ENCODE results near the gene LRRC4B.

Gene LRRC4B

GRCh38 chr19:50514346-50515167 lies 53.7 kb downstream of the LRRC4B start:
- TF ChIP-seq CTCF (IDR thresholded peaks at IDR 0.05; ENCODE audit: low read depth, low read length, missing control alignments) = no peak
- H3K4me3 ChIP-seq (replicated peaks; ENCODE audit: low read depth, low read length) = no peak overlapping the region
- no peak for DNase-seq (ENCODE audit: extremely low read depth, low read depth)

- no peak for TF ChIP-seq CTCF (IDR thresholded peaks at IDR 0.05; ENCODE audit: low read depth, low read length, missing control alignments)
- no peak within 1 kb of the TSS for H3K4me3 ChIP-seq (replicated peaks; ENCODE audit: low read depth, low read length)
- no peak for DNase-seq (ENCODE audit: extremely low read depth, low read depth)
Observed at GRCh38 chr19:50513746-50514345, 54.4 kb downstream of the LRRC4B start, which contains the start of gene ASPDH. TSS of gene ASPDH (minus strand) at chr19:50513913. CDS start at chr19:50513823, 90 bp downstream.

DNA sequence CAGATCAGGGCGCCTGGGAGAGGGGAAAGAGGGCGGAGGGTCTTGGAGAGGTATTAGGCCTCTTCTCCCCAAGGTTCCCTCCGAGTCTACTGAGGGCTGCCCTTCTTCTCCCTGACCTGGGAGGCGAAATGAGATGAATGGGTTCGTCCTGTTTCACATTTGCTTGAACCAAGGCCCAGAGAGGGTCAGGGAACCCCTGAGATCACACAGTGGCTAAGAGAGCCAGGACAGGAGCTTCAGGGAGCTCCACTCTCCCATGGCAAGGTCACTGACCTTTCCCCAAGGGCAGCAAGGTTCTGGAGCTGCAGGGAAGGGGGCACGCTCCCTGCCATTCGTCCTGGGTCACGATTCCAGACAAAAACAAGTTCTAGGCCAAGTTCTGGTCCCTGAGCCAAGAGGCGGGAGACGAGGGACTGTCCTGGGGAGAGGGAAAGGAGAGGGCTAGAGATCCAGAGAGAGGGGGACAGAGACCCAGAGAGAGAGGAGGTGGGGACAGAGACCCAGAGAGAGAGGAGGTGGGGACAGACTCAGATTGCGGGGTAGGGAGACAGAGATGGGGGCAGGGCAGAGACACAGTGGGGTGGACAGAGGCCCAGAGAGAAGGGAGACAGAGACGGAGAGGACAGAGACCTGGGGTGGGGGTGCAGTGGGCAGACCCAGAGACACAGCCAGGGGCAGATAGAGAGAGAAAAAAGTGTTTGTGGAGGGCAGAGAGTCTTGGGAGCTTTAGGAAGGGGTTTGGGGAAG lies 55.1 kb downstream of the LRRC4B start:
- DNase-seq (ENCODE audit: extremely low read depth, low read depth) = no peak
- no peak for TF ChIP-seq CTCF (IDR thresholded peaks at IDR 0.05; ENCODE audit: low read depth, low read length, missing control alignments)
- no peak overlapping the region for H3K4me3 ChIP-seq (replicated peaks; ENCODE audit: low read depth, low read length)

DNA sequence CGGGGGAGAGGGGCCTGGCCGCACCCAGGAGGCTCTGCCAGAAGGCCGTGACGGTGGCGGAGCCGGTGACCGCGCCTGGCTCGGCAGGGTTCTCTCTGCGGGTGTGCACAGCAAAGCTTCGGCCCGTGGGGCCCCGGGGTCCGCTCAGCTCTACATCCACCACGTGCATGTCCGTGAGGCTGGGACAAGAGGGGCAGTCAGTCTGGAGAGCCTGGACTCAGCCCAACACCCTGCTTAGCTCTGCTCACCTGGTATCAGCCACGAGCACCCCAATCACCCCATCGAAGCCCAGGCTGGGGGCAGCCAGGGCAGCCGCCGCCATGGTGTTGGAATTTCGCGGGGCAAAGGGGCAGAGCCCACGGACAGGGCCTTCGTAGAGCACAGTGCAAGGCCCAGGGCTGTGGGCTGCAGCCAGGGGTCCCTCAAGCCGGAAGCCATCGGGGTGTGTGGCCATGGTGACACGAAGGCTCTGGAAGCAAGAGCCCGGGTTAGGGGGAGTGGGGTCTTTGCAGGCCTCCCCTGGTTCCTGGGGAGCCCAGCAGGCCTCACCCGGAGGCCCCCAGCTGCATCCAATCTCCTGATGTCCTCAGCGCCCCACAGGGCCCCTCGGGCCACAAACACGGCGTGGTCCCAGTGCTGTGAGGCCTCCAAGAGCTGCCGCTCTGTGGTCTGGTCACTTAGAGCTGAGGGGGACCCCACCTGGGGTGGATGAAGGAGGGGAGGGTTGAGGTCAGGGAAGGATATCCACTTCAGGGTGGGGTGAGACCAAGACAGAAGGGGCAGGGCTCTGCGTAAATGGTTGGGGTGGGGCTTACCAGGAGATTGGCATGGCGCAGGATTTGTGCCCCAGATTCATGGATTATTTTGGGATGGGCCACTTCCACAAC lies 55.9 kb downstream of the LRRC4B start:
- no peak for DNase-seq (ENCODE audit: extremely low read depth, low read depth)
- TF ChIP-seq CTCF (IDR thresholded peaks at IDR 0.05; ENCODE audit: low read depth, low read length, missing control alignments) = no peak
- peak overlapping the region; percentile 68 for H3K4me3 ChIP-seq (replicated peaks; ENCODE audit: low read depth, low read length)

GRCh38 chr19:50511069-50511822 lies 57.0 kb downstream of the LRRC4B start, which contains the start of gene JOSD2:
TSS of gene JOSD2 (minus strand) at chr19:50511191. CDS start at chr19:50510431, 760 bp downstream.
- no peak for TF ChIP-seq CTCF (IDR thresholded peaks at IDR 0.05; ENCODE audit: low read depth, low read length, missing control alignments)
- peak within 1 kb of the TSS; percentile 68 for H3K4me3 ChIP-seq (replicated peaks; ENCODE audit: low read depth, low read length)

More at GRCh38 chr19:50511069-50511822, 57.0 kb downstream of the LRRC4B start, which contains the start of gene JOSD2:
- peak; percentile 96 for DNase-seq (ENCODE audit: extremely low read depth, low read depth)
